GM18907 (cell line): Measurements from ENCODE around the gene FRMPD1.

Experiments used
- ATAC-seq: cut with Tn5 transposase; IDR thresholded peaks from one replicate; pipeline ENCODE4 v1.9.1; 2021; ENCODE audit warnings: mild to moderate bottlenecking, moderate library complexity; ENCODE audit not compliant: unreplicated experiment

Gene FRMPD1

DNA sequence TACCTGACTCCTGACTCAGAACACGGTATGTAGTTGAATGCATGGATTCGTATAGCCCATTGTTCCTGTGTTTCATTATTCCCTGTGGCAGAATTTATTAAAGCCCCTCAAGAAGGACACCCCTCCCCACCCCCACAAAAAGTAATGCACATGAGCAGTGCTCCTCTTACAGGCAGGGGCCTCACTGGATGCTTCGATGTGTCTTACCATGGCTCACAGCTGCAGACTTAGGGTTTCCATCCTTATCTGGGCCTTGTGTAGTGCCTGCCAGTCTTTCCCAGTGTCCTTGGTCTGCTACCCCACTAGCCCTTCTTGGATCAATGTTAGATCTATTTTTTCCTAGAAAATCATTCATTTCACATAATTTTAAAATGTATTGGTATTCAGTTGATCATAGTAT lies 119.2 kb downstream of the FRMPD1 start:
- no peak for ATAC-seq

DNA sequence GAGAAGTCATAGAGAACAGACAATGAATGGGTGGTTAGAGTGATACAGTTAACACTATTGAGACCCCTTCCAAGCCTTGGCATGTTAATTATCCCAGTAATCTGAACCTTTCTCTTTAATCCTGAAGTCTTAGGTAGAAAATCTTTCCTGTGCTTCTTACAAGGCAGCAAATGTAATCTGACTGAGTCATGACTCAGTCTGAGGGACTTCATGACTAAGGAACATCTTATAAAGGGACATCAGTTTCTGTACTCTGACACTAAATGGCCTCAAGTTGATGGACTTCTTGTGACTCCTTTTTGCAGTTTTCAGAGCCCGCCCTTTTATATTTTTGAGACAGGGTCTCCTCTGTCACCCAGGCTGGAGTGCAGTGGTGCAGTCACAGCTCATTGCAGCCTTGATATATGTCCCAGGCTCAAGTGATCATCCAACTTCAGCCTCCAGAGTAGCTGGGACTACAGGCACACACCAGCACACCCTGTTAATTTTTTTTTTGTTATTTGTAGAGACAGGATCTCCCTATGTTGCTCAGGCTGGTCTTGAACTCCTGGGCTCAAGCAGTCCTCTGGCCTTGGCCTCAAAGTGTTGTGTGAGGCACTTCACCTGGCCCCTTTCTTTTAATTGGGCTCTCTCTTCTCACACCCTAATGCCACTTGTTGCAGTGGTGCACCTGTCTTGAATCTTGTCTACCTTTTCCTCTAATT lies 124.6 kb downstream of the FRMPD1 start:
- no peak for ATAC-seq

GRCh38 chr9:37776328-37776727 lies 125.6 kb downstream of the FRMPD1 start:
- ATAC-seq, result no peak

GRCh38 chr9:37778534-37778933 lies 127.8 kb downstream of the FRMPD1 start:
- no peak for ATAC-seq

GRCh38 chr9:37784291-37784615 lies 133.5 kb downstream of the FRMPD1 start:
- no peak for ATAC-seq

- peak; percentile 92 for ATAC-seq
Measured at GRCh38 chr9:37784616-37785483, 134.1 kb downstream of the FRMPD1 start, which contains the start of gene EXOSC3. TSS of gene EXOSC3 (minus strand) at chr9:37785064. CDS start at chr9:37785044, 20 bp downstream.

GRCh38 chr9:37787059-37787458 lies 136.3 kb downstream of the FRMPD1 start:
- ATAC-seq, result no peak

DNA sequence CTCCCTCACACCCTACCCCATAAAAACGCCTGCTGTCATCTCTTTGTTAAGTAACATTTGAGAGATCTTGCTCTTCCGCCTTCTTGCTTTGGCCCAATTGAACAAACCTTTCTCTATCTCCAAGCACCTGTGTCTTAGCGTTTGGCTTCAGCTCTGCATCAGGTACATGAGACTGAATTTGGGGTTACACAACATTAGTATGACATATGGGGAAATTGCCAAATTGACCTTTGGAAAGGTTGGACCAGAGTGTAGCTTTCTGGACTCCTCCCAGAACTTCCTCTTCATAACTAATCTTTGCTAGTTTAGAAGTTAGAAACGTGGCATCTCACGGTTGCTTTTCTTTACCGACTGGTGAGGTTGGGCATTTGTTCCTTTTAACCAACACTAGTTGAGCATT lies 137.6 kb downstream of the FRMPD1 start:
- ATAC-seq, result no peak

- ATAC-seq, result no peak
Measured at GRCh38 chr9:37790096-37790495, 139.3 kb downstream of the FRMPD1 start.

GRCh38 chr9:37792122-37792521 lies 141.4 kb downstream of the FRMPD1 start:
- no peak for ATAC-seq

DNA sequence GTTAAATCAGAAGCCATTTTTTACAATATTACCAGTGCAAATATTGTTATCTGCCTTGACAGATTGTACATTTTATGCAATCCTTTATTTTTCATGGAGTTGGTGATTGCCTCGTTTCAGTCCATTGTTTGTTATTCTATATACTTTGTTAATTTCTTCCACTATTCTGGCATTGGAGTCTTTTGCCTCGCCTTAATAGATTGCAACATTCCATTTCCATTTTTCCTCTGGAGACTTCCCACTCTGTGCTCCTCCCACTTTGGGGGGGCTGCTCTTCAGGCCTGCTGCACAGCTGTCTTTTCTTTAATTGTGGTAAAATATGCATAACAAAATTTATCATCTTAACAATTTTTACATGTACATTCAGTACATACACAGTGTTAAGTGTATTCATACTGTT lies 145.5 kb downstream of the FRMPD1 start:
- ATAC-seq, result no peak
